ENCODE data around the gene DHX9.

Gene DHX9

DNA sequence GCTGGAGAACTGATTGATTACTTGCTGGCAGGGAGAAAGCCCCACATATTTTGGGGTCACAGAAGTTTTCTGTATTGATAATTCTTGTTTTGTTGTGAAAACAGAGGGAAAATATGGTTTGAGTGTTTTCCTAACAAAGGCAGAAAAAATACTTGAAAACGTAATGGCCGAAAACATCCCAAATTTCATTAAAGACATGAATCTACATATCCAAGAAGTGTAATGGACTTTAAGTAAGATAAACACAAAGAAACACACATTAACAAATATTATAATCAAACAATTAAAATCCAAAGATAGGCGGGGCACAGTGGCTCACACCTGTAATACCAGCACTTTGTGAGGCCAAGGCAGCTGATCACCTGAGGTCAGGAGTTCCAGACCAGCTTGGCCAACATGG is 74.3 kb downstream of the DHX9 start:
- in situ Hi-C loops (cut with HindIII; ENCODE audit: low pct_unique_long_range_greater_than_20kb, low sequenced_read_pairs) = no loop called here
- no peak for DNase-seq (ENCODE audit: low read depth in 1 of 2, low spot score in 1 of 2)
- no peak for TF ChIP-seq JUND (IDR thresholded peaks at IDR 0.05; ENCODE audit: low read depth)

DNA sequence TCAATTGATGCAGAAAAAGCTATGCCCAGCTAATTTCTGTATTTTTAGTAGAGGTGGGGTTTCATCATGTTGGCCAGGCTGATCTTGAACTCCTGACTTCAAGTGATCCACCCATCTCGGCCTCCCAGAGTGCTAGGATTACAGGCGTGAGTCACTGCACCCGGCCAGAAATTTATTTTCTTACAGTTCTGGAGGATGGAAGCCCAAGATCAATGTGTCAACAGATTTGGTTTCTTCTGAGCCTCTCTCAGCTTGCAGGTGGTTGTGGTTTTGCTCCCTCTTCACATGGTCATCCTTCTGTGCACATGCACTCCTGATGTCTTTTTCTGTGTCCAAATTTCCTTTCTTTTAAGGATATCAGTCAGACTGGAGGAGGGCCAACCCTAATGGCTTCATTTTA is 78.2 kb downstream of the DHX9 start:
- TF ChIP-seq JUND (IDR thresholded peaks at IDR 0.05; ENCODE audit: low read depth) = no peak
- DNase-seq (ENCODE audit: low read depth in 1 of 2, low spot score in 1 of 2) = no peak
- in situ Hi-C loops (cut with HindIII; ENCODE audit: low pct_unique_long_range_greater_than_20kb, low sequenced_read_pairs) = no loop called here

DNA sequence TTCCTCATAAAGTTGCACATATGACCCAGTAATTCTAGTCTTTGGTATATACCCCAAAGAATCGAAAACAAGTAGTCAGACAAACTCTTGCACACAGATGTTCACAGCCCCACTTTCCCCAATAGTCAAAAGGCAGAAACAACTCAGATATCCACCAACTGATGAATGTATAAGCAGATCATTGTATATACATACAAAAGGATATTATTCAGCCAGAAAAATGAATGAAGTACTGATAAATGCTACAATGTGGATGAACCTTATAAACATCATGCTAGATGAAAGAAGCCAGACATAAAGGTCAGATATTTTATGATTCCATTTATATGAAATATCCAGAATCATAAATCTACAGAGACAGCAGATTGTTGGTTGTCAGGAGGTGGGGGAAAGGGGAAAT is 86.5 kb downstream of the DHX9 start:
- in situ Hi-C loops (cut with HindIII; ENCODE audit: low pct_unique_long_range_greater_than_20kb, low sequenced_read_pairs) = no loop called here
- DNase-seq (ENCODE audit: low read depth in 1 of 2, low spot score in 1 of 2) = no peak
- no peak for TF ChIP-seq JUND (IDR thresholded peaks at IDR 0.05; ENCODE audit: low read depth)

DNA sequence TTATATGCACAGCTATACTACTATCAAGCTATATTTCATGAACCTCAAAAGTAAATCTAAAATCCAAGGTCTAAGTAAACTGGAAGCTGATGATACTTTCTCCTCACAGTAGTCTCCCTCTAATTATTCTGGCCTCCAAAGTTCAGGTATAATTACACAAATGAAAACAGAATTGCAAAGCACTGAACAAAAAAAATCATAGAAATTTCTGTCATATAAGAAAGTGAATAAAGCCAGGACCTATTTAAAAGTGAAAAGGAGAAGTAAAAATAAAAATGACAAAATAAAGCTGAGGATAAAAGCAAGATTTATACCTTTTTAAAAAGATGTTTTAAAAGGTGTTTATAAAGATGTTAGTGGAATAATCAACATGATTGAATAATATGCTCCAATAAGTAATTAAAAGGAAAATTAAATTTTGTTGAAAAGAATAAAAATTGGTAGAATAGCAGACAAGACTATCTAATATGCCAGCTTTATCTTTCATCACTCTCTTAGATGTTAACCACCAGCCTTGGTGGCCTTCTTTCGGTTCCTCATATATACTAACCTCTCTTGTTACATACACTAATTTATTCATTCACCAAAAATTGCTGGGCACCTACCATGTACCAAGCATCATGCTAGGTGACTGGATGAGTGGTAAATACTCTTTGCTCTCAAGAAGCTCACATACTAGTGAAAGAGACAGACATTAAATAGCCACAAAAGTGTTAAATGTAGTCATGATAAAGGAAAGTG is 88.7 kb downstream of the DHX9 start:
- no peak for TF ChIP-seq JUND (IDR thresholded peaks at IDR 0.05; ENCODE audit: low read depth)
- DNase-seq (ENCODE audit: low read depth in 1 of 2, low spot score in 1 of 2) = no peak
- in situ Hi-C loops (cut with HindIII; ENCODE audit: low pct_unique_long_range_greater_than_20kb, low sequenced_read_pairs) = no loop called here

DNA sequence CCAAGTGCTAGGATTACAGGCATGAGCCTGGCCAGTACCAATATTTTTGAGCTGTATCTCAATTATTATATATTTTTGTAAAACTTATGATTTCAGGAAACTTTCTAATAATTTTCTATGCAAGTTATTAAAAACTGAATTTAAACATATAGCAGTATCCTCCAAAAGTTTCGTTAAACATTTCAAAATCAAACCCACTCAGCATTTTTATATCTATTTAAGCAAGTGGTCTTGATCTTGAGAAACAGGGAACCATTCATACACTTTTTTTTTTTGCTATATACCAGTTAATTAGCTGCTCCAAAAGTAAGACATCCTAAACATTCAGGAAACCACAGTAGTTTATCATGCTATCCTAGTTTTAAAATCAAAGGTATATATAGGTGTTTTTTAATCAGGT is 91.8 kb downstream of the DHX9 start:
- TF ChIP-seq JUND (IDR thresholded peaks at IDR 0.05; ENCODE audit: low read depth) = no peak

DNA sequence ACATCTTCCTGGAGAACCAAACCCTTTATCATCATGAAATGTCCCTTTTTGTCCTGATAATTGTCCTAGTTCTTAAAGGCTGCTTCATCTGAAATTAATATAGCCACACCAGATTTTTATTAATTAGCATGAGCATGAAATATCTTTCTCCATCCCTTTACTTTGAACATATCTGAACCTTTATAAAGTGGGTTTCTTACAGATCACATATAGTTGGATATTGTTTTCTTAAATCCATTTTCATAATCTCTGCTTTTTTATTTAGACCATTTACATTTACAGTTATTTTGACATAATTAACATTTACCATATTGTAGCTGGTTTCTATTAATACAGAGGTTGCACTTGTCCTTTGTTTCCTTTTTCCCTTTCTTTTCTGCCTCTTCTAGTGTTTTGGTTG is 96.6 kb downstream of the DHX9 start:
- no peak for TF ChIP-seq JUND (IDR thresholded peaks at IDR 0.05; ENCODE audit: low read depth)
- no peak for DNase-seq (ENCODE audit: low read depth in 1 of 2, low spot score in 1 of 2)
- in situ Hi-C loops (cut with HindIII; ENCODE audit: low pct_unique_long_range_greater_than_20kb, low sequenced_read_pairs) = no loop called here

More for the DNA sequence above, 91.8 kb downstream of the DHX9 start:
- no peak for DNase-seq (ENCODE audit: low read depth in 1 of 2, low spot score in 1 of 2)
- in situ Hi-C loops (cut with HindIII; ENCODE audit: low pct_unique_long_range_greater_than_20kb, low sequenced_read_pairs) = no loop called here

All from T47D (cell line).